Kidney tubule cell (primary cell): ENCODE data around the gene RABL6.
A peak's percentile ranks its signal among the peaks of the same experiment; 100 is the strongest.
"Not testable (repeated sequence)": the region's sequence is repeated elsewhere in the genome, so short reads cannot be mapped to it uniquely, and the experiment has no call there.

ENCODE experiments used
- DNase-seq: peaks from one replicate; pipeline ENCODE4 v3.0.0-alpha.2; 2018; ENCODE audit warnings: low spot score

Gene RABL6

GRCh38 chr9:136857166-136857565 lies 49.4 kb downstream of the RABL6 start:
- DNase-seq = no peak

GRCh38 chr9:136857581-136858412 lies 50.0 kb downstream of the RABL6 start:
- no peak for DNase-seq

- DNase-seq = no peak
These were observed 50.7 kb downstream of the RABL6 start for GRCh38 chr9:136858452-136858843.

- DNase-seq = peak; percentile 63
These were observed 51.4 kb downstream of the RABL6 start for GRCh38 chr9:136858844-136859757.

- DNase-seq = no peak
These were observed 52.8 kb downstream of the RABL6 start for GRCh38 chr9:136860529-136860928.

GRCh38 chr9:136860933-136861873 lies 53.5 kb downstream of the RABL6 start:
- no peak for DNase-seq

GRCh38 chr9:136861874-136862457 lies 54.2 kb downstream of the RABL6 start:
- DNase-seq = no peak

GRCh38 chr9:136862849-136863622 lies 55.3 kb downstream of the RABL6 start:
- no peak for DNase-seq

GRCh38 chr9:136863623-136864273 lies 56.0 kb downstream of the RABL6 start:
- no peak for DNase-seq

- DNase-seq = no peak
These were observed 57.5 kb downstream of the RABL6 start for GRCh38 chr9:136865041-136865767.

- peak; percentile 20 for DNase-seq
These were observed 58.0 kb downstream of the RABL6 start for GRCh38 chr9:136865768-136866103.

- DNase-seq = not testable (repeated sequence)
These were observed 59.2 kb downstream of the RABL6 start for GRCh38 chr9:136866898-136867421.

GRCh38 chr9:136867480-136867879 lies 59.7 kb downstream of the RABL6 start:
- no peak for DNase-seq

GRCh38 chr9:136867917-136868316 lies 60.2 kb downstream of the RABL6 start:
- DNase-seq = no peak

GRCh38 chr9:136868644-136869043 lies 60.9 kb downstream of the RABL6 start:
- no peak for DNase-seq

- DNase-seq = not testable (repeated sequence)
These were observed 61.9 kb downstream of the RABL6 start for GRCh38 chr9:136869611-136870010.

- DNase-seq = no peak
These were observed 67.4 kb downstream of the RABL6 start for GRCh38 chr9:136875155-136875554.

- no peak for DNase-seq
These were observed 68.7 kb downstream of the RABL6 start for GRCh38 chr9:136876476-136876875.

GRCh38 chr9:136880651-136881050 lies 72.9 kb downstream of the RABL6 start:
- no peak for DNase-seq
